ENCODE results near the gene SLK.

SLK gene

DNA sequence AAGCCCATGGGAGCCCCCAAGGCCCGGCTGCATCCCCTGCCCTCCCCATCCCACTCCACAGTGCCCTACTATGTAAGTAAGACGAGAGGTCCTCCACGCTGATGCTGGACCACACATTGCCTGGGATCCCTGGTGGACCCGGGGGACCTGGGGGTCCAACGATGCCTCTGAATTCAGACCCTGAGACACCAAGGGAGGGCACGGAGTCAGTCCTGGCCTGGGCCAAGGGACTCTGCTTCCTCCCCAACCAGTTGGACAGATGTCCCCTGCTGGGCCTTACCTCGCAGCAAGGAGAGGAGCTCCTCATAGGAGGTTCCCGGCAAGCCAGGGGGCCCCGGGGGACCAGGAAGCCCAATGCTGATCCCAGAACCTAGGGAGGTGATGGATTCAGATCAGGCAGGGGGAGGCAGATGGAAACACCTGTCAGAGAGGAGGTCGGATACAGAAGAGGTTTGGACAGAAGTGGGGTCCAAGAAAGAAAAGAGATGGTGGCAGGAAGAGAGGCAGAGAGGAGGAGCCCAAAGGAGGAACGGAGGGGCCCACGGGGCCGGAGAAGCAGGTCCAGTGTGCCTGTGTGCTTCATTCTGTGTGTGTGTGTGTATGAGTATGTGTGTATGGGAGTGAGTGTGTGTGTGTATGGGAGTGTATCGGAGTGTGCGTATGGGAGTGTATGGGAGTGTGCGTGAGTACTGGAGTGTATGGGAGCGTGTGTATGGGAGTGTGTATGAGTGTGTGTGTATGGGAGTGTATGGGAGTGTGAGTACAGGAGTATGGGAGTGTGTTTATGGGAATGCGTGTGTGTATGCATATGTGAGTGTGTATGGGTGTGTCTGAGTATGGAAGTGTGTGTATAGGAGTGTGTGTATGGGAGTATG is 68.5 kb downstream of the SLK start:
- DNase-seq, result no peak

DNA sequence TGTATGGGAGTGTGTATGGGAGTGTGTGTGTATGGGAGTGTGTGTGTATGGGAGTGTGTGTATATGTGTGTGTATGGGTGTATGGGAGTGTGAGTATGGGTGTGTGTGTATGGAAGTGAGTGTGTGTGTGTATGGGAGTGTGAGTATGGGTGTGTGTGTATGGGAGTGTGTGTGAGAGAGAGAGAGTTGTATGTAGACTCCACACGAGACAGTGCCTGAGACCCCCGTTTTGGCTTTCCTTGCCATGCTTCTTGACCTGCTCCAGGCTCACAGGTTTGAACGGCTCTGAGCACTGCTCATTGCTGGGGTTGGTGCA is 69.1 kb downstream of the SLK start:
- no peak for DNase-seq

DNA sequence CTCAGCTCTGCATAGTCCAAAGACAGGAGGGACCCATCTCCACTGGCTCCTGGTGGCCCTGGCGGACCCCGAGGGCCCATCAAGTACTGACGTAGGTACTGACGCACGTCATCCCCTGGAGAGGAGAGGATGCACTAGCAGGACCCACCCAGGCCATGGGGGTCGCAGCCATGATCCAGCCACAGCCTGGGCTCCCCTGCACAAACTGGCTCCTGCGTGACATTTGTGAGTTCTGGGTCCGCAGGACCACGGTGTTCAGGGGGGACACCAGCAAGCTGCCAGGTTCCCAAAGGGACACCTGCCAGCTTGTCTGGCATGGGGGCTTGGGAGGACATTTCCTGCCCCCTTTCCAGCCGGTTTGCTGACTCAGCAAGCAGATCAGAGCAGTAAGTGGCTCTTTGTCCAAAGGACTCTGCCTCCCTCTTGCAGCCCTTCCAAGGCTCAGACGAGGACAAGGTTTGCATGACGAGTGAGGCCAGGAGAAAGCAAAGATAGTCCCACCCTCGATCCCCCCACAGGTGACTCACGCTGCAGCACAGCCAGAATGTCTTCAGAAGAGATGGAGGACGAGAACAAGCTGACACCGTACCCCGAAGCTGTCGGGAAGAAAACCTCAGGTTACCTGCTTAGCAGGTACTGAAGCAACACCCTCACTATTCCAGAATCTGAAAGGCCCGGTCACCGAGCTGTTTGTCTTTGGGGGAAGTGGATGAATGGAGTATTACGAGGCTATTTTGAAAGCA is 69.7 kb downstream of the SLK start:
- DNase-seq, result no peak

DNA sequence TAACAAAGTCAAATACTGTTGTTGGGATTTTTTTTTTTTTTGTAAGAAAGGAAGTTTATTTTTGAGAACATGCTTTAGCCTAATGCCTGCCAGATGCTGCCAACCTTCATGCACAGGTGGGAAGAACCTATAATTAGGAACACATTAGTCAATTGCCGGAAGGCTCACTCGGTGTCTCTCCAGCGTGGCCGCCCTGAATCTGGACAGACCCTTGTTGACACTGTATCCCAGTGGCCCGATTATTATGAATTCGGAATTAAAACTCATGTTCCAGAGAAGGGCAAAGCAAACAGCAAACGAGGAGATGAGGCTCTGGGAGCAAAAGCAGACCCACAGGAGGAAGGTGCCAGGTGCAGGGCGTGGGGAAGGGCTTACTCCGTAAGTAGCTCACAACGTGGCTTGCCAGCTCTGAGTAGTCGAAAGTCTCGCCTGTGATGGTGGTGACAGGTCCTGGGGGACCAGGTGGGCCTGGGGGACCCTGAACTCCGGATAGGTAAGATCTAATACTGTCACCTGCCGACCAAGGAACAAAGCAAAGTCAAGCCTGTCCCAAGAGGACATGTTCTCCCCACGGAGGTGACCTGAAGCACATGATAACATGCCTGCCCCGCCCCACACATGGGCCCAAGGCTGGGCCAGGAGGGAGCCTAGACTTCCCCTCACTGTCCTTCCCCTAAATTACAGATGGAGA is 70.5 kb downstream of the SLK start:
- no peak for DNase-seq

DNA sequence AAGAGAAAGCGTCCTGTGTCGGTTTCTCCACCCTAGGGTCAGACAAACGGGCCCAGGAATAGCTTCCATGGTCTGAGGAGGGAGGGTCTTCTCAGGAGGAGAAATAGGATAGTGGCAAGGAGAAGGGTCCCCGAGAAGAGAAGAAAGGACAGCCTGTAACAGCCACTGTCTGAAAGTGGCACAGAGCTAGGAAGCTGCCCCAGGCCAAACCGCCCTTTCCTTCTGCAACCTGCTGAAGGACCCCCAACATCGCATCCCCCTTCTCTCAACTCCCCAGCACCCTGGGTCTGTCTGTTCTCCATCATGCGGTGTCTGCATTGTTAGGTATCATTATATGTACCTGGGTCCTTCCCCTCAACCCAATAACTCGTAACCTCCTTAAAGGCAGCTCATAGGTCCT is 71.6 kb downstream of the SLK start:
- no peak for DNase-seq

DNA sequence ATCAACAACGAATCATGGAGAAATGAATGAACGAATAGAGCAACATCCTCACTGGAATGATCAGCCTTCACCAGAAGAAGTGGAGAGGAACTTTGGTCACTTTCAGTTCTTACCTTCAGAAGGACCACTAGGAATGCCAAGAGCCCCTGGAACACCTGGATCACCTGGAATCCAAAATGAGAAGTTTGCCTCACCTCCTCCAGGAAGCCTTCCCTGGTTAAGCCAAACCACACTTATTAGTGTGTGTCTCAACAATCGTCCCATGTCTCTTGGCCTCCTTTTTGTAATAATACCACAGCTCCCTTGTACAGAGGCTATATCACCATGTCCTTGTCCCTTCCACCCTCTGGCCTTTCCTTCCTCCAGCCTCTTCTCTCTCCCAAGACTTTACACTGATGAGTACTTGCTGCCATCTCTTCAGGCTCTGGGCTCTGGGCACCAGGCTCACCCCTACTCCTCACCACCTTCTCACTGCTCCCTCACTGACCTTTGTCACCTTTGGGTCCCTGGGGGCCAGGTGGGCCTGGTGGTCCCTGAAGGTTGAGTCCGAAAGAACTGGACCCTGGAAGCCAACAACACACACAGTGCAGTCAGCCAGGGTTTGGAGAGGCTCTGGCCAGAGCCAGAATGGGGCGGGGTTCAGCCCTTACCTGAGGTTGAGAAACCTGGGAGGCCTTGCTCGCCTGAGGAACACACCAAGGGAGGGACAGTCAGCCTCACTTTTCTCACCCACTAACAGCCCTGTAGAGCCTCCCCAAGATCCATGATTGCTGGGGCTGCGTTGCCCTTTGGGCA is 72.2 kb downstream of the SLK start:
- no peak for DNase-seq

DNA sequence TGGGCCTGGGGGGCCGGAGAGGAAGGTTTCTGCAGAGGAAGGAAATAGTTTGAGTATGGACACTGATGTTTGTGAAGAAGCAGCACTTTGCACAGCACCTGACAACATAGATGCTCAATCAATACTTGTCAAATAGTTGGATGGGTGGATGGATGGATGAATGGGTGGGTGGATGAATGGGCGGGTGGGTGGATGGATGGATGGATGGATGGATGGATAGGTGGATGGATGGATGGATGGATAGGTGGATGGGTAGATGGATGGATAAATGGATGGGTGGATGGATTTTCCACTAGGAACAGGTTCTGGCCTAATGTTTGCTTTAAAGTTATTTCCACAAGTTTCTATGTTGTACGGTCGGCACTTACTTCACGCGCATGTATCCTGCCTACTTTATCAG is 73.4 kb downstream of the SLK start:
- no peak for DNase-seq

DNA sequence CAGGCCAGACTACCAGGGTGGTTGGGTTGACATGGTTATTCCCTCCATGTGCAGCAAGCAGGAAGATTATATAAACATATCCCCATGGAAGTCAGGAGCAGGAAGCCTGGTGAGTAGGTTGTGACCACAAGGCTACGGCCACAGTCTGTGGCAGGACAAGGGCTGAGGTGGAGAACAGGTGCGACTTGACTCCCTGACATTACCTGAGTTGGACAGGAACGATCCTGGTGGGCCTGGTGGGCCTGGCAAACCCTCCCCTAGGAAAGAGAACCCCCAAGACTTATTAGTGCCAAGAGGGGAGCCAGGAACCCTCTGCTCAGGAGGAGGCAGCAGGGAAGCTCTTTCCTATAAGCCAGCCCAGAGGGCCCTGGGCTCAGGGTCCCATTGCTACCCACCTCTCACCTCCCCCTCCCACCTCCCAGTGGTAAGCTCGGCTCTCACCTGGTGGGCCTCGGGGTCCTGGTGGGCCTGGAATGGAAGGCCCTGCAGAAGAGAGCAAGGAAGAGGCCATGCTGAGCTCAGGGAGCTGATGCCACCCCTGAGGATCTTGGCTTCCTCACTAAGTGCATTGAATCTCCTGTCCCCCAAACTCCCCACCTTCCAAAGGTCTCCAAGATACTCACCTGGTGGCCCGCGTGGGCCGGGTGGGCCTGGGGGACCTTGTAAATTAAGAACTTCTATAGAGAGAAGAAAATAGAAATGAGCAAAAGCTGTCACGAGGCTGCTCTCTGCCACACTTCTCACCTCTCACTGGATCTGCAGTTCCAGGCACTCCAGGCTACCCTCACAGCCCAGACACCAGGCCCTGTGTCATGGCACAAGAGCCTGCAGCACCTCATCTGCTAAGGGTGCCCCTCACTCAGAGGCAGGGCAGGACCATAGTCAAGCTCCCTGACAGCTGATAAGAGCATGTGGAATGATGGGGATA is 74.2 kb downstream of the SLK start:
- DNase-seq, result no peak

DNA sequence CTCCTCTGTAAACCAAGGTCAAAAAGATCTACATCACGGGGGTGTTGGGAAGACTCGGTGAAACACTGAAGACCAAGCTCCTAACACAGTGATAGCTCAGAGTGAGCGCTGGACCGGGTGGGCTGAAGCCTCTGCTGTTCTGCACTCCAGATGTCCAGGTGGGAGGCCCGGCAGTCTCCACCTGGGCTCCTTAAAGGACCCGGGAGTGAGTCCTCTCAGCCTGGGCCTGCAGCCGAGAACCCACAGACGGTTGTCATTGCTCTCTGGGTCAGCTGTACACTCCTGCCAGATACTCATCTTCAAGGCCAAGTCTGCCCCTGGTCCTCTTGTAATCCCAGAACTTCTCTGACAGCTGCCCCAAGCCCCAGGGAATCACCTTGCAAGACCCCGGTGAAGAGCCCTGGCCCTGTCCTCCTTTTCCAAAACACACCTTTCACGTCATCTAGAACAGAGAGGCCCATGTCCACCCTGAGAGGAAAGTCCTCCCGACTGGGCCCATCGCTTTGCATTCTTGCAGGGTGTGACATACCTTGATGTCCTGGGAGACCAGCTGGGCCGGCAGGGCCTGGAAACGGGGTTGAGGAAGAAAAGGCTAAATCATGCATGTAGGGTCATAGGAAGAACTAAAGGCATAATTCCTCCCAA is 75.1 kb downstream of the SLK start:
- no peak for DNase-seq

DNA sequence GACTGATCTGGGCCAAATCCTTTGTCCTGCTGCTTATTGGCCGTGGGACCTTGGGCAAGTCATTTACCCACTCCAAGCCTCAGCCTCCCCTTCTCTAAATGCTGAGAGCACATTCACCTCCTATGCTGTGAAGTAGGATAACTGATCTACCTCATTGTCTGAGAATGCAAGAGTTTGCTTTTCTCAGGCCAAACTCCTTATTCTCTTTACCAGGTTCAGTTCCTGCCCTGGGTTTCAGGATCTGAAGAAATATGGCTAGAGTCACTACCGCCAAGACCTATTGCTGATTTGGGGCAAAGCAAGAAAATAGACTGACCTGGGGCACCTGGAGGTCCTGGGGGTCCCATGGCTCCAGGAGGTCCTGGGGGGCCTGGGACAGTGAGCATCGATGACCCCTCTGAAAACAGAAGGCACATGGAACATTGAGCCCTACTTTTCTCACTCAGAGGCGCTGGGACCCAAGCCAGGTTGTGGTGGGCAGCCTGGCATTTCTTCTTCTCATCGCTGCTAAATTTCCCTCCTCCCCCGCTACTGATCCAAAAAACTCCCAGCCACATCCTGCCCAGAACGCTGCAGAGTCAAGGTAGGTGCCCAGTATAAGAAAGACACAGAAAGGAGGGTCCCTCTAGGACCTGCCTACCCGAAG is 76.4 kb downstream of the SLK start:
- no peak for DNase-seq

DNA sequence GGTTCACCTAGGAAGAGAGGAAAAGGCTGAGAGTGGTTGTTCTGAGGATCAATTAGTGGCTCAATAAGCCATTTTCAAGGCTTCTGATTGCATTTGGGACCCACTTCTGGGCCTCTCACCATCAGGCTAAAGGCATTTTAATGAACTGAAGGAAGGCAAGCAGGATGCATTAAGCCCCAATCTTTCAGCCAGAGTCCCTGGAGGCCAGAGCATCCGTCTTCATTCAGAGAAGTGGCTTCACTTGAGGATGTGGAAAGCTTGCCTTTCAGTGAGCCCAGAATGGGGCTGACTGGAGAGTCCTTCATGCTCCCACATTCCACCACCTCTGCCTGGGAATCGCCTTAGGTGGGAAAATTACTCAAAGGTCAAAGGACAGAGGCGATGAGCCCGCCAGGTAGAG is 76.9 kb downstream of the SLK start:
- DNase-seq, result no peak

DNA sequence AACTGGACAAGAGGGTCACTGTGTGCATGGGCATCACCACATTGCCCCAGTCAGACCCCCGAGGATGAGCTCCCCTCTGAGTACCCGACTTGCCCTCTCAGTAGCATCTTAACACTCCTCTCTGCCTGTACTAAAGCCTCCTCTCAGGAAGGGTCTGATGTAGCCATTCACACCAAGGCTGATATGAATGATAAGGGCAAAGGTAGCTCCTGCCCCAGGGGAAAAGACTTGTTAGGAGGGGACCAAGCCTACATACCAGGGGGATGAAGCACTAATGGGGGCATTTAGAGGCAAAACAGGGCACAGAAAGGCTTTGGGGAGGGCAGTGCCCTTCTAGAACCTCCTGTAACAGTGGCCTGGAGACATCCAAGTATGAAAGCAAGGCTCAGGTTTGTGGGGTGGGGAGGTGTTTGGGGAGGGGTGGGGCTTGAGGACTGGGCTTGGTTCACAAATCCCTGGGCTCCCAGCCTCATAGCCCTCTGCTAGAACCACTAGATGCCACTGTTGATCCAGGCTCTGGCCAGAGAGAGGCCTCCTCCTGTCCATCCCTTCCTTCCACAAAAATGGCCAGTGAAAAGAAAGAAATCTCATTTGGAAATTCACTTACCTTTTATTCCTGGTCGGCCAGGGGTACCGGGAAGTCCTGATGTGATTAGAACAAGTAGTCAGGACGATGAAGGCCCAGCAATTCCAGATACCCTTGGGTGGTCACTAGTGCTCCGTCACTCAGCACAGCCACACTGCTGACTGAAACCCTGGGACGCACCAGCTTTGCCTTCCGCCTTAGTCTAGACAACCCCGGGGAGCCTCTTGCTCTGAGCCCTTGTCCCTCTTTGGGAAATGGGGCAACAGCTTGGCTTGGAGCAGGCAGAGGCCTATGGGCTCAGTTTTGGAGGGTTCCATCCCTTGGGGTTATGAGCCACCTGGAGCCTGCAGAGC is 78.5 kb downstream of the SLK start:
- peak; percentile 19 to 40 for DNase-seq

DNA sequence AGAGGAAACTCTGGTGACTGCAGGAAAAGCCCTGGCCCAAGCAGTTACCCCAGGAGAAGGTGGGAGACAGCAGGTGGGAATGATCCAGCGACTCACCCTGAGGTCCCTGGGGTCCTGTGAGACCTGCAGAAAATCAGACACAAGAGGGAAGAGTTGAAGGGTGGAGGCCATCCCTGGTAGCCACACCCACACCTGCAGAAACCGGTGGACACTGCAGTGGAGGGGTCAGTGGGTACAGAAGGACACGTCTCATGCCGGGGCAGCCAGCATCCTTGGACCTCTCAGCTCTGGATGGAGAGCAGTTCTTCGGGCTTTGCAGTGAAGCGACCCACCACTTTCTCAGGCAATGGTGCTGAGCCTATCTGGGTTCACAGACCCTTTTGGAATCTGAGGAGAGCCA is 79.7 kb downstream of the SLK start:
- DNase-seq, result no peak

DNA sequence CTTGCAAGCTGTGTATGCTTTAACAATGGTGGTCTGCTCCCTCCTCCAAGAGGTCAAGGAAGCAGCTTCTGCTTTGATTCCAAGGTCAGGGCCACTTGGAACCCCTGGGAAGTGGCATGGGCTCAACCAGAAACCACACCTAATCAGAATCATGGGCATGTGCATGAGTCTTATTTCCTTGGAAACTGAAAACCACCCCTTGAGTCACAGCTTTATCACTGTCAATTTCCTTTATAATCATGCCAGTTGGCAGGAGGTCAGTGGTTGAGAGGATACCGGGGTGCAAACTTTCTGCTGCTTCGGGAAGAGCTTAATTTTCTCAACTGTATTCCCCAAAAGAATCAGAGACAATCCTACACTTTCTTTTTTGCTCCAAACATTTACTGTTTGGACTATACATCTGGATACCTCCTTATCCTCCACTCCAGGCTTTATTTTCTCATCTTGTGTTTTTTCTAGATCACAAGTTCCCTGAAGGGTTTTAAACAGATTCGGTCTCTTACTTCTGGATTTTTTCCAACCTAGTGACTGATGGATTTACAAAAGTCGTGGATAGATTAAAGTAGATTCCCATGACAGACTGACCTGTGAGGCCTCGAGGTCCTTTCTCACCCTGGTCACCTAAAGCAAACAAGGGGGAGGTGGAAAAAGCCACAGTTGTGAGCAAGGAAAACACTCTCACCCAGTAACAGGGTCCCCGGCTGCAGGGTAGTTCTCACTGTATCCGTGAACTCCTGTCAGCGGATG is 82.7 kb downstream of the SLK start:
- DNase-seq, result no peak

DNA sequence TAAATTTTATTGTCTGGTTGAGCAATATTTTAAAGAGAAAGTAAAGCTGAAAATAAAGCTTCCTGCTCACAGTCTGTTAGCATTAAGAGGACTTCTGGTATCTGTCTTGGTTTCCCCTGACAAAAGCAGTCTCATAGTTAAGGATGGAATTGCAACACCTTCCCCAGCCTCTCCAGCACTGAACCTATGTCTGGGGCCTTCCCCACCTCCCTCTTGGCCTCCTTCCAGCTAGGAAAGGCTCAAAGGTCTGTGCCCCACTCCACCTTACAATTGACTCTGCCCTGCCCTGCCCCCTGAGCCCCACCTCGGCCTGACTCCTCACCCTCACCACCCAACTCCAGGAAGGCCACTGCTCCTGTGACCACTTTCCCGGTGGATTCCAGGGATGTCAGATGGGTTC is 85.5 kb downstream of the SLK start:
- no peak for DNase-seq

DNA sequence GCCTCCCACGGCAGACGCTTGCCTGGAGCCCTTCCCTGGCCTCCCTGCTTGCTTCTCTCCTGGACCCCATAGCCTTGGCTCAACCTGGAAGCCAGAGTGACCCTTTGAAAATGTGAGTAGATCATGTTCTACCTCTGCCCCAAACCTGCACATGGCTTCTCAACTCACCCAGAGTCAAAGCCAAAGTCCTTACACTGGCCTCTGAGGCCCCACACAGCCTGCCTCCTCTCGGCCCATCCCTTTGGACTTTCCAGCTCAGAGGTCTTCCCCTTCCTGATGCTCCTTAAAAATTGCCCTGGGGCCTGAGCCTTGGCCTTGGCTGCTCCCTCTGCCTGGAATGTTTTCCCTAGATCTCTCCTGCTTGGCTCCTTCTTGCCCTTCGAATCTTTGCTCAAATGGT is 86.3 kb downstream of the SLK start:
- no peak for DNase-seq

DNA sequence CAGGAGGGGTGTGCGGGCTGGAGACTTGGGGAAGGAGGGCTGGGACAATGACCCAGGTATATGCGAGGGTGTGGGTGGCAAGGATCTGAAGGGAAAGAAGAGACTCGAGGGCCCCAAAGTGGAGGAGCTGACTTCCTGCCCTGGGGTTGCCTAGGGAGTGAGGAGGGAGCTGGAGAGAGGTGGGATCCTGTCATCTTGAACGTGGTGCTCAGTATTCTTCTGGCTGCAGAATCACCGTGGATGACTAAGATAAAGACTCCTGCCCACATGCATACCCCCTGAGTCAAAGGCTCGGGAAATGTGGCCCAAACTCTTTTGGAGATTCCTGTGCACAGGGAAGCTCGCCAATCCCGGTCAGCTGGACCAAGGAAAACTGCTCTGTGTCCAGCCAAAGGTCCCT is 87.5 kb downstream of the SLK start:
- DNase-seq, result no peak

DNA sequence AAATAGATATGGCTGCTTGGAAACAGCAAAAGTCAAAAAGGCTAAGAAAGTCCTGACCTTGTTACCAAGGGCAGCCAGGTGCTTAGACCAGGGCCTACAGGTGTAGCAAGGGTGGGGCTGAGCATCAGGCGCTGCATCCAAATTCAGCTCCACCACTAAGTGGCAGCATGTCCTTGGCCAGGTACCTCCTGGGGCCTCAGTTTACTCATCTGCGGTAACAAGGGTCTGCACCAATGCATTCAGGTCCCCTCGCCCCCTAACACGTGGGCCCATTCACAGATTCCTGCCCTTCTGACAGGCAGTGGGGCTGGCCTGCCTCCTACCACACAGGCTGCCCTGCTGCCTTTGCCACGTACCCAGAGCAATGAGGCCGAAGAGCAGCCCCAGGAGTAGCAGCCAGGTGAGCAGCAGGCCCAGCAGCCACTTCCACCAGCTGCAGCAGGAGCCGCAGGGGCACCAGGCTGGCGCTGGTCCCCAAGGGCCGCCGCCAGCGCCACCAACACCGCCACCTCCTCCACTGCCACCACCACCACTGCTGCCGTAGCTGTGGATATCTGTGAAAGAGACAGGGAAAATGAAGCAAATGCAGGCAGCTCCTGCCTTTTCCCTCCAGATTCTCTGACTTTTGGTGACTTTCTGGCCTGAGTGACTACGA is 89.8 kb downstream of the SLK start:
- DNase-seq, result no peak
